HepG2 (cell line): ENCODE measurements around the gene UNCX. TPM values are rescaled to one million over a fixed set of nuclear protein-coding genes. Genes with fewer than 3 reads are reported as not detected.

Source experiments
- BORCS8-MEF2B ChIP-seq: sonication (generic); formaldehyde crosslinking; IDR thresholded peaks from 2 replicates; pipeline ENCODE4 v1.8.0; 2022; ENCODE audit warnings: mild to moderate bottlenecking, missing genetic modification reagents
- EP300 ChIP-seq, 3 experiments: sonication (generic) in 1 of 3; formaldehyde crosslinking in 1 of 3; IDR thresholded peaks; 2 replicates each; pipeline versions ENCODE4 v1.5.1 to v1.6.1; 2011 to 2020; ENCODE audit warnings: low read depth in 2 of 3, low read length in 2 of 3, borderline replicate concordance in 1 of 3, improper control_type of control experiment in 1 of 3, mild to moderate bottlenecking in 1 of 3, missing genetic modification reagents in 1 of 3, moderate library complexity in 1 of 3
- RNF219 ChIP-seq: sonication (generic); formaldehyde crosslinking; IDR thresholded peaks from 2 replicates; pipeline ENCODE4 v1.5.0; 2020; ENCODE audit warnings: mild to moderate bottlenecking, missing genetic modification reagents
- SALL1 ChIP-seq: sonication (generic); formaldehyde crosslinking; IDR thresholded peaks from 2 replicates; pipeline ENCODE4 v1.8.0; 2022; ENCODE audit warnings: mild to moderate bottlenecking, missing genetic modification reagents
- UBTF ChIP-seq: sonication (generic); formaldehyde crosslinking; IDR thresholded peaks from 2 replicates; pipeline ENCODE4 v1.4.0; 2020; ENCODE audit warnings: mild to moderate bottlenecking, missing genetic modification reagents
- ZFP62 ChIP-seq: sonication (generic); formaldehyde crosslinking; IDR thresholded peaks from 2 replicates; pipeline ENCODE4 v1.4.0; 2020; ENCODE audit warnings: missing genetic modification reagents
- ZNF687 ChIP-seq: sonication (generic); formaldehyde crosslinking; IDR thresholded peaks from 2 replicates; pipeline ENCODE4 v1.5.1; 2020; ENCODE audit warnings: mild to moderate bottlenecking, missing genetic modification reagents, moderate library complexity
- polyA plus RNA-seq, 8 experiments: library from polyadenylated mRNA; depleted of rRNA in 3 of 8; stranded (reverse) in 7 of 8; unstranded in 1 of 8; fragments of >200 nt; fragmentation: Illumina TruSeq in 4 of 8; extraction: Trizol in 4 of 8; gene quantifications; 2 replicates each; pipeline versions ENCODE4 v1.2.1 to v1.2.3, GENCODE V29; 2011 to 2016; ENCODE audit warnings: low read depth in 4 of 8, missing spikeins in 1 of 8, mixed read lengths in 1 of 8; ENCODE audit not compliant: insufficient read depth in 1 of 8
- total RNA-seq, 5 experiments: library from RNA; depleted of rRNA; stranded (reverse); fragments of >200 nt; fragmentation: Illumina TruSeq; extraction: Trizol; gene quantifications; 2 replicates each; pipeline ENCODE4 v1.2.3, GENCODE V29; 2016; ENCODE audit warnings: low read depth in 1 of 5
- TF ChIP-seq, protein P1 (sequence below), 2 experiments: sonication (generic) in 1 of 2; formaldehyde crosslinking in 1 of 2; IDR thresholded peaks; 2 replicates each; pipeline versions ENCODE4 v1.4.0 to v1.6.1; 2018 to 2020; ENCODE audit warnings: missing genetic modification reagents in 2 of 2, borderline replicate concordance in 1 of 2, low read depth in 1 of 2, mild to moderate bottlenecking in 1 of 2, missing biosample characterization in 1 of 2

The UNCX gene
- total and polyA plus RNA-seq, 2 of the 13 experiments (the other 11 are each of a cell fraction or from before 2014, with no cell fraction given) = not detected

GRCh38 chr7:1249731-1250130 is 17.1 kb downstream of the UNCX start (continued):
- TF ChIP-seq EP300 (IDR thresholded peaks at IDR 0.05; ENCODE audit: low read depth in 2 of 2, low read length in 2 of 2) (no peak), EP300 (CRISPR knock-in tag; IDR thresholded peaks at IDR 0.05; ENCODE audit: borderline replicate concordance) (no peak), UBTF (CRISPR knock-in tag) (peak; percentile 37; the same call in 1 of the 2 replicates), ZFP62 (CRISPR knock-in tag) (no peak), BORCS8-MEF2B (CRISPR knock-in tag) (no peak), ZNF687 (CRISPR knock-in tag) (peak; percentile 53), SALL1 (CRISPR knock-in tag) (0 out of 2 replicates have a peak, but pooled peaks have one; percentile 13), RNF219 (CRISPR knock-in tag) (no peak)
- TF ChIP-seq, protein P1, sequence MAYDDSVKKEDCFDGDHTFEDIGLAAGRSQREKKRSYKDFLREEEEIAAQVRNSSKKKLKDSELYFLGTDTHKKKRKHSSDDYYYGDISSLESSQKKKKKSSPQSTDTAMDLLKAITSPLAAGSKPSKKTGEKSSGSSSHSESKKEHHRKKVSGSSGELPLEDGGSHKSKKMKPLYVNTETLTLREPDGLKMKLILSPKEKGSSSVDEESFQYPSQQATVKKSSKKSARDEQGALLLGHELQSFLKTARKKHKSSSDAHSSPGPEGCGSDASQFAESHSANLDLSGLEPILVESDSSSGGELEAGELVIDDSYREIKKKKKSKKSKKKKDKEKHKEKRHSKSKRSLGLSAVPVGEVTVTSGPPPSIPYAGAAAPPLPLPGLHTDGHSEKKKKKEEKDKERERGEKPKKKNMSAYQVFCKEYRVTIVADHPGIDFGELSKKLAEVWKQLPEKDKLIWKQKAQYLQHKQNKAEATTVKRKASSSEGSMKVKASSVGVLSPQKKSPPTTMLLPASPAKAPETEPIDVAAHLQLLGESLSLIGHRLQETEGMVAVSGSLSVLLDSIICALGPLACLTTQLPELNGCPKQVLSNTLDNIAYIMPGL (CRISPR knock-in tag; IDR thresholded peaks at IDR 0.05; ENCODE audit: borderline replicate concordance in 1 of 2, low read depth in 1 of 2) = no peak
